Measurements from ENCODE around the gene ARHGEF7. TPM values are rescaled to one million over a fixed set of nuclear protein-coding genes. Genes with fewer than 3 reads are reported as not detected.

ARHGEF7 gene
- total and polyA plus RNA-seq, 2 experiments from 2014 or later, result 30.1 to 46.8 TPM

DNA sequence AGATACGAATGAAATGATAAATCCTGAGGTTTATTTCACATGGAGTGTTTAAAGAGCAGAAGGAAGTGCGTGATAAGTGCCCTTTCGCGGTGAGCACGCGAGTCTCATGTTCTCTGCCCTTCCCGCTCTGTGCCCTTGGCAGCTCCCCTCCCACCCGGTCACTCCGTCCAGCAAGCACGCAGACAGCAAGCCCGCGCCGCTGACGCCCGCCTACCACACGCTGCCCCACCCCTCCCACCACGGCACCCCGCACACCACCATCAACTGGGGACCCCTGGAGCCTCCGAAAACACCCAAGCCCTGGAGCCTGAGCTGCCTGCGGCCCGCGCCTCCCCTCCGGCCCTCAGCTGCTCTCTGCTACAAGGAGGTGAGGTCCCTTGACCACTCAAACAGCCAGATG, 167.9 kb downstream of the ARHGEF7 start:
- Histone ChIP-seq H3K27ac (no peak overlapping the region), H3K9me2 (replicated peaks; ENCODE audit: insufficient read depth) (no peaks in the 10 kb centered on the region), H3K27me3 (no peaks in the 10 kb centered on the region), H3K79me2 (no peaks in the 10 kb centered on the region), H2AFZ (no peak overlapping the region), H3K9me3 (ENCODE audit: low read depth) (no peaks in the 10 kb centered on the region), H3K4me2 (no peak overlapping the region), H4K20me1 (ENCODE audit: insufficient read depth, poor library complexity, severe bottlenecking) (no peaks in the 10 kb centered on the region), H3K4me3 (no peak overlapping the region), H3K36me3 (replicated peaks; ENCODE audit: insufficient read depth, low read depth) (no peaks in the 10 kb centered on the region), H3K4me1 (ENCODE audit: insufficient read depth) (no peaks in the 10 kb centered on the region)
- 97% methylated on average over 20 of the region's 23 CpGs for WGBS (ENCODE audit: low lambda C conversion rate, missing lambda C conversion rate)
- no peak for TF ChIP-seq EZH2phosphoT487 (IDR thresholded peaks at IDR 0.05; ENCODE audit: low read depth, severe bottlenecking, unreplicated experiment)
- TF ChIP-seq EZH2 (IDR thresholded peaks at IDR 0.05; ENCODE audit: borderline replicate concordance), result no peak
- TF ChIP-seq, protein P1, sequence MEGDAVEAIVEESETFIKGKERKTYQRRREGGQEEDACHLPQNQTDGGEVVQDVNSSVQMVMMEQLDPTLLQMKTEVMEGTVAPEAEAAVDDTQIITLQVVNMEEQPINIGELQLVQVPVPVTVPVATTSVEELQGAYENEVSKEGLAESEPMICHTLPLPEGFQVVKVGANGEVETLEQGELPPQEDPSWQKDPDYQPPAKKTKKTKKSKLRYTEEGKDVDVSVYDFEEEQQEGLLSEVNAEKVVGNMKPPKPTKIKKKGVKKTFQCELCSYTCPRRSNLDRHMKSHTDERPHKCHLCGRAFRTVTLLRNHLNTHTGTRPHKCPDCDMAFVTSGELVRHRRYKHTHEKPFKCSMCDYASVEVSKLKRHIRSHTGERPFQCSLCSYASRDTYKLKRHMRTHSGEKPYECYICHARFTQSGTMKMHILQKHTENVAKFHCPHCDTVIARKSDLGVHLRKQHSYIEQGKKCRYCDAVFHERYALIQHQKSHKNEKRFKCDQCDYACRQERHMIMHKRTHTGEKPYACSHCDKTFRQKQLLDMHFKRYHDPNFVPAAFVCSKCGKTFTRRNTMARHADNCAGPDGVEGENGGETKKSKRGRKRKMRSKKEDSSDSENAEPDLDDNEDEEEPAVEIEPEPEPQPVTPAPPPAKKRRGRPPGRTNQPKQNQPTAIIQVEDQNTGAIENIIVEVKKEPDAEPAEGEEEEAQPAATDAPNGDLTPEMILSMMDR (IDR thresholded peaks at IDR 0.05; ENCODE audit: poor library complexity), result no peak
- no peak for DNase-seq (ENCODE audit: low spot score)

DNA sequence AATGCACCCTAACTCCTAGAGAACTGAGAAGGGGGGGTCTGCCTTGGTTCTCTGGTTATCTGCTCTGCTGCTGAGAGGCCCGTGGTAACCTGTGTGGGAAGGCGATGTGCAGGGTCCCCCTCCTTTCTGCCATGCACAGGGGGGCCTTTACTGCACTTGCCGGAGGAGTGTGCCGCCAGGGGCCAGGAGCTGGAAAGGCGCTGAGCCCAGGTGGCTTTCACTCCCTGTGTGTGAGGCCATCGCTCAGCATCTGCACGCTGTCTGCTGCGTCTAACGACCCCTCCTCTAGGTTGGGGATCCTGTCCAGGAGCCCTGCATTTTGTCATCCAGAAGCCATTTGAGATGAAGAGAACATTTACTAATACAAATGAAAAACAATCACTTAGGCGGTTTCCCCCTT, 168.3 kb downstream of the ARHGEF7 start:
- H3K36me3 ChIP-seq (replicated peaks; ENCODE audit: insufficient read depth, low read depth), result no peaks in the 10 kb centered on the region
- no peaks in the 10 kb centered on the region for H3K9me2 ChIP-seq (replicated peaks; ENCODE audit: insufficient read depth)
- no peak overlapping the region for H3K27ac ChIP-seq
- no peak for DNase-seq (ENCODE audit: low spot score)
- H3K4me2 ChIP-seq, result no peak overlapping the region
- H3K4me1 ChIP-seq (ENCODE audit: insufficient read depth), result no peaks in the 10 kb centered on the region
- no peaks in the 10 kb centered on the region for H3K9me3 ChIP-seq (ENCODE audit: low read depth)
- no peaks in the 10 kb centered on the region for H4K20me1 ChIP-seq (ENCODE audit: insufficient read depth, poor library complexity, severe bottlenecking)
- no peaks in the 10 kb centered on the region for H3K27me3 ChIP-seq
- H3K79me2 ChIP-seq, result no peaks in the 10 kb centered on the region
- no peak overlapping the region for H2AFZ ChIP-seq
- WGBS (ENCODE audit: low lambda C conversion rate, missing lambda C conversion rate), result 98% methylated on average over 10 of the region's 10 CpGs
- TF ChIP-seq EZH2 (IDR thresholded peaks at IDR 0.05; ENCODE audit: borderline replicate concordance) (no peak), EZH2phosphoT487 (IDR thresholded peaks at IDR 0.05; ENCODE audit: low read depth, severe bottlenecking, unreplicated experiment) (no peak)
- TF ChIP-seq, protein P1 (IDR thresholded peaks at IDR 0.05; ENCODE audit: poor library complexity), result no peak
- no peak overlapping the region for H3K4me3 ChIP-seq

DNA sequence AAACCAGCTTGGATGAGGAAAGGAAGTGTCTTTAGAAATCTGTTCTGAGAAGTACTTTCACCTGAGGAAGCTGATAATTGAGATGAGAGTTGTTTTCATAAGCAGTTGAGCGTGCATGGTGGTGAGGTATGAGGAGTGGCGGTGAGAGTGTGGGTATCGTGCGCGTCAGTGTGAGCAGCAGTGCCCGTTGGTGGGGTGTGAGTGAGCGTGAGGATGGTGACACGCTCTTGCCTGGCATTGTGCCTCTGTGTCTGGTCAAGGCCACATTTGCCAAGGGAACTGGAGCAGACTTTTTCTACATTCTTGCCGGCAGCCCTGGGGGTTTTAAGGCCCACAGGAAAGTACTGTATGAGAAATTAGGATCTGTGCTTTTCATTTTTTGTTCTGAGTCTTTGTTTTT, 168.9 kb downstream of the ARHGEF7 start:
- H3K27me3 ChIP-seq, result no peaks in the 10 kb centered on the region
- H2AFZ ChIP-seq, result no peak overlapping the region
- H3K4me1 ChIP-seq (ENCODE audit: insufficient read depth), result no peaks in the 10 kb centered on the region
- no peaks in the 10 kb centered on the region for H3K36me3 ChIP-seq (replicated peaks; ENCODE audit: insufficient read depth, low read depth)
- 96% methylated on average over 9 of the region's 9 CpGs for WGBS (ENCODE audit: low lambda C conversion rate, missing lambda C conversion rate)
- no peaks in the 10 kb centered on the region for H4K20me1 ChIP-seq (ENCODE audit: insufficient read depth, poor library complexity, severe bottlenecking)
- TF ChIP-seq EZH2 (IDR thresholded peaks at IDR 0.05; ENCODE audit: borderline replicate concordance), result no peak
- no peak for TF ChIP-seq EZH2phosphoT487 (IDR thresholded peaks at IDR 0.05; ENCODE audit: low read depth, severe bottlenecking, unreplicated experiment)
- TF ChIP-seq, protein P1 (IDR thresholded peaks at IDR 0.05; ENCODE audit: poor library complexity), result no peak
- no peaks in the 10 kb centered on the region for H3K9me2 ChIP-seq (replicated peaks; ENCODE audit: insufficient read depth)
- no peak overlapping the region for H3K4me2 ChIP-seq
- no peaks in the 10 kb centered on the region for H3K9me3 ChIP-seq (ENCODE audit: low read depth)
- H3K79me2 ChIP-seq, result no peaks in the 10 kb centered on the region
- H3K4me3 ChIP-seq, result no peak overlapping the region
- H3K27ac ChIP-seq, result no peak overlapping the region
- no peak for DNase-seq (ENCODE audit: low spot score)

DNA sequence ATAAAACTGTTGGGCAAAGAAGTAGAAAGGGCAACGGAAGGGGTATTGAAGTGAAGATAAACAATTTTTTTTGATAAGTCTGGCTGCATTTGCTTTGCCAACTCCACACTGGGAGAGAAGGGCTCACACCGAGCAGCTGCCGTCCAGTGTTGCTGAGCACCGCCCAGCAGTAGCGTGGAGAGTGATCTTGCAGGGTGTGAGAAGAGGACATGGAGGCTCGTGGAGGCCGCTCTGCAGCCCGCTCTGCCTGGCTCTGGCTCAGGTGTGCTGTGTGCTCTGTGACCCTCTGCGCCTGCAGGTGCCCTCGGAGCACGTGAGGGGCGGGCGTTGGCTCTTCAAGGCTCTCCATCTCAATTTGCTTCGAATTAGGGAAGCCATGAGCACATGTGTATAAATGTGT, 169.5 kb downstream of the ARHGEF7 start:
- H3K27ac ChIP-seq, result no peak overlapping the region
- H3K4me1 ChIP-seq (ENCODE audit: insufficient read depth), result no peaks in the 10 kb centered on the region
- H3K4me2 ChIP-seq, result no peak overlapping the region
- H3K9me3 ChIP-seq (ENCODE audit: low read depth), result no peaks in the 10 kb centered on the region
- no peak overlapping the region for H3K4me3 ChIP-seq
- no peaks in the 10 kb centered on the region for H3K36me3 ChIP-seq (replicated peaks; ENCODE audit: insufficient read depth, low read depth)
- TF ChIP-seq, protein P1 (IDR thresholded peaks at IDR 0.05; ENCODE audit: poor library complexity), result no peak
- no peak for TF ChIP-seq EZH2phosphoT487 (IDR thresholded peaks at IDR 0.05; ENCODE audit: low read depth, severe bottlenecking, unreplicated experiment)
- no peak for TF ChIP-seq EZH2 (IDR thresholded peaks at IDR 0.05; ENCODE audit: borderline replicate concordance)
- no peak for DNase-seq (ENCODE audit: low spot score)
- no peaks in the 10 kb centered on the region for H3K9me2 ChIP-seq (replicated peaks; ENCODE audit: insufficient read depth)
- H3K27me3 ChIP-seq, result no peaks in the 10 kb centered on the region
- H4K20me1 ChIP-seq (ENCODE audit: insufficient read depth, poor library complexity, severe bottlenecking), result no peaks in the 10 kb centered on the region
- no peaks in the 10 kb centered on the region for H3K79me2 ChIP-seq
- no peak overlapping the region for H2AFZ ChIP-seq
- 96% methylated on average over 14 of the region's 14 CpGs for WGBS (ENCODE audit: low lambda C conversion rate, missing lambda C conversion rate)
